Stomach (tissue), 4 donors: Measurements from ENCODE around the gene SMPDL3A.

Experiments
- EP300 ChIP-seq: sonication (generic); formaldehyde crosslinking; IDR thresholded peaks from one replicate; pipeline ENCODE4 v1.6.1; 2017; ENCODE audit warnings: antibody characterized with exemption
- POLR2A ChIP-seq, 4 donors: fragments of 450-650 bp; IDR thresholded peaks; one replicate each; pipeline ENCODE4 v1.6.1; 2016; ENCODE audit warnings: antibody characterized with exemption in 4 of 4, control low read depth in 2 of 4, mild to moderate bottlenecking in 1 of 4, moderate library complexity in 1 of 4
- TF ChIP-seq, protein P1 (sequence below), 7 experiments: fragments of 450-650 bp in 4 of 7; fragments of 200-600 bp in 3 of 7; sonication (generic) in 3 of 7; IDR thresholded peaks; one replicate each; pipeline ENCODE4 v1.5.1; 2016 to 2019; ENCODE audit warnings: antibody characterized with exemption in 7 of 7, control low read depth in 2 of 7, mild to moderate bottlenecking in 1 of 7

DNA sequence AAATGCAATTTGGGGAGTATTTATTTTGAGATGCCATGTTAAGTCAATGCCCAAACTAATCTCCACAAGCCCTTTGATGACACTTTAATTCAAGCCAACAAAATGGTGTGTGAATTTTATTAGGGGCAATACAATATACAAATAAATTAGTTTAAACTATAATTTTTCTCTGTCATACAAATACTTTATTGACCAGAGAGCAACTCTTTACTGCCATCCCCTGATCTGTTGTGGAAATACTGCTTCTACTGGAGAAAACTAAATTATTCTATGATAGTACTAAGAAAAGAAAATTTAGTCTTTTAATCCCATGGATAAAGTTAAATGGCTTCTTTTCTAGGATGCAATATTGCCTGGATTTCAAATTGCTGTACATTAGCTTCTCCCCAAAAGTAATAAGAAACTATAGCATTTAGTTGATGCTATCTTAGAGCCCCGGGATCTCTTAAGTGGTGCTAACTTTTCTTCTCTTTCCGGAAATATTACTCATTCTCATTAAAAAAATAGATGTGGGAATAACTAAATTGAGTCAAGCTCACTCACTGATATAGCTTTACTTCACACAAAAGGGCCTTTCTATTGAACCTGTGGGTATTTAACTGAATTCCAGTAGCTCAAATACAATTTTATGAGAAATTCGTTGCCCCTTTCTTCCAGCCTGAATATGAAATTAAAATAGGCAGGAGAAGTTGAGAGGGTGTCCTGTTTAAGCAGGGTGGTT is 49.2 kb downstream of the SMPDL3A start:
- TF ChIP-seq POLR2A (IDR thresholded peaks at IDR 0.05) (no peak), EP300 (no peak)
- TF ChIP-seq, protein P1, sequence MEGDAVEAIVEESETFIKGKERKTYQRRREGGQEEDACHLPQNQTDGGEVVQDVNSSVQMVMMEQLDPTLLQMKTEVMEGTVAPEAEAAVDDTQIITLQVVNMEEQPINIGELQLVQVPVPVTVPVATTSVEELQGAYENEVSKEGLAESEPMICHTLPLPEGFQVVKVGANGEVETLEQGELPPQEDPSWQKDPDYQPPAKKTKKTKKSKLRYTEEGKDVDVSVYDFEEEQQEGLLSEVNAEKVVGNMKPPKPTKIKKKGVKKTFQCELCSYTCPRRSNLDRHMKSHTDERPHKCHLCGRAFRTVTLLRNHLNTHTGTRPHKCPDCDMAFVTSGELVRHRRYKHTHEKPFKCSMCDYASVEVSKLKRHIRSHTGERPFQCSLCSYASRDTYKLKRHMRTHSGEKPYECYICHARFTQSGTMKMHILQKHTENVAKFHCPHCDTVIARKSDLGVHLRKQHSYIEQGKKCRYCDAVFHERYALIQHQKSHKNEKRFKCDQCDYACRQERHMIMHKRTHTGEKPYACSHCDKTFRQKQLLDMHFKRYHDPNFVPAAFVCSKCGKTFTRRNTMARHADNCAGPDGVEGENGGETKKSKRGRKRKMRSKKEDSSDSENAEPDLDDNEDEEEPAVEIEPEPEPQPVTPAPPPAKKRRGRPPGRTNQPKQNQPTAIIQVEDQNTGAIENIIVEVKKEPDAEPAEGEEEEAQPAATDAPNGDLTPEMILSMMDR (IDR thresholded peaks at IDR 0.05): peak in 3 of 7 experiments; percentile 38 to 42 (median 39)
